Nephron (organoid): ENCODE data around the gene FSTL4.

Experiments used
- H3K27ac Mint-ChIP-seq, 3 experiments: 2 replicates each; pipeline ENCODE4 v1.8.0; 2020; ENCODE audit warnings: mixed read lengths in 3 of 3, mild to moderate bottlenecking in 2 of 3, moderate library complexity in 1 of 3
- H3K27me3 Mint-ChIP-seq: 2 replicates; pipeline ENCODE4 v1.8.0; 2021; ENCODE audit warnings: low read depth, mild to moderate bottlenecking, moderate library complexity, mixed read lengths
- H3K36me3 Mint-ChIP-seq: 2 replicates; pipeline ENCODE4 v1.8.0; 2020; ENCODE audit warnings: low read depth, mixed read lengths
- H3K4me1 Mint-ChIP-seq: 2 replicates; pipeline ENCODE4 v1.8.0; 2020; ENCODE audit warnings: mixed read lengths
- H3K4me3 Mint-ChIP-seq, 3 experiments: 2 replicates each; pipeline ENCODE4 v1.8.0; 2020; ENCODE audit warnings: mild to moderate bottlenecking in 3 of 3, mixed read lengths in 3 of 3, moderate library complexity in 2 of 3
- H3K9me3 Mint-ChIP-seq: 2 replicates; pipeline ENCODE4 v1.8.0; 2020; ENCODE audit warnings: mixed read lengths
- CTCF ChIP-seq, 3 experiments: fragments of 200-600 bp; sonication (generic); IDR thresholded peaks; one replicate each; pipeline ENCODE4 v1.5.0; 2021; ENCODE audit warnings: antibody characterized with exemption in 3 of 3; ENCODE audit not compliant: unreplicated experiment in 3 of 3

Gene FSTL4

GRCh38 chr5:133440467-133441115 is 171.8 kb downstream of the FSTL4 start:
- Mint-ChIP-seq H3K9me3 (no peaks in the 10 kb centered on the region), H3K27me3 (peaks cover 28% of the 10 kb centered on the region), H3K4me3 (no peak overlapping the region)

GRCh38 chr5:133439859-133440258 is 172.5 kb downstream of the FSTL4 start:
- H3K4me3 Mint-ChIP-seq: no peak overlapping the region
- no peaks in the 10 kb centered on the region for H3K9me3 Mint-ChIP-seq
- no peaks in the 10 kb centered on the region for H3K36me3 Mint-ChIP-seq
- no peaks in the 10 kb centered on the region for H3K4me1 Mint-ChIP-seq
- no peak for TF ChIP-seq CTCF (IDR thresholded peaks at IDR 0.05; ENCODE audit: unreplicated experiment in 3 of 3)
- H3K27me3 Mint-ChIP-seq: peaks cover 32% of the 10 kb centered on the region
- H3K27ac Mint-ChIP-seq: no peak overlapping the region

More at GRCh38 chr5:133440467-133441115, 171.8 kb downstream of the FSTL4 start:
- Mint-ChIP-seq H3K4me1 (no peaks in the 10 kb centered on the region), H3K36me3 (no peaks in the 10 kb centered on the region), H3K27ac (no peak overlapping the region)
- TF ChIP-seq CTCF (IDR thresholded peaks at IDR 0.05; ENCODE audit: unreplicated experiment in 3 of 3): no peak

- Mint-ChIP-seq H3K9me3 (no peaks in the 10 kb centered on the region), H3K4me3 (no peak overlapping the region), H3K27me3 (peaks cover 36% of the 10 kb centered on the region), H3K36me3 (no peaks in the 10 kb centered on the region), H3K4me1 (no peaks in the 10 kb centered on the region), H3K27ac (no peak overlapping the region)
- no peak for TF ChIP-seq CTCF (IDR thresholded peaks at IDR 0.05; ENCODE audit: unreplicated experiment in 3 of 3)
Observed at GRCh38 chr5:133438487-133438886, 173.9 kb downstream of the FSTL4 start.

- H3K9me3 Mint-ChIP-seq: no peaks in the 10 kb centered on the region
- H3K36me3 Mint-ChIP-seq: no peaks in the 10 kb centered on the region
- no peak for TF ChIP-seq CTCF (IDR thresholded peaks at IDR 0.05; ENCODE audit: unreplicated experiment in 3 of 3)
Observed at GRCh38 chr5:133434336-133434735, 178.0 kb downstream of the FSTL4 start.

GRCh38 chr5:133433641-133434040 is 178.7 kb downstream of the FSTL4 start:
- Mint-ChIP-seq H3K36me3 (no peaks in the 10 kb centered on the region), H3K4me1 (no peaks in the 10 kb centered on the region), H3K9me3 (no peaks in the 10 kb centered on the region), H3K4me3 (no peak overlapping the region), H3K27ac (peak overlapping the region in 1 of 3 experiments; percentile 32), H3K27me3 (peaks cover 42% of the 10 kb centered on the region)
- TF ChIP-seq CTCF (IDR thresholded peaks at IDR 0.05; ENCODE audit: unreplicated experiment in 3 of 3): no peak

More at GRCh38 chr5:133434336-133434735, 178.0 kb downstream of the FSTL4 start:
- Mint-ChIP-seq H3K27me3 (peaks cover 44% of the 10 kb centered on the region), H3K4me1 (no peaks in the 10 kb centered on the region), H3K27ac (no peak overlapping the region), H3K4me3 (no peak overlapping the region)

- no peaks in the 10 kb centered on the region for H3K36me3 Mint-ChIP-seq
- no peak for TF ChIP-seq CTCF (IDR thresholded peaks at IDR 0.05; ENCODE audit: unreplicated experiment in 3 of 3)
- no peak overlapping the region for H3K4me3 Mint-ChIP-seq
- H3K4me1 Mint-ChIP-seq: no peaks in the 10 kb centered on the region
- no peak overlapping the region for H3K27ac Mint-ChIP-seq
- peaks cover 41% of the 10 kb centered on the region for H3K27me3 Mint-ChIP-seq
- H3K9me3 Mint-ChIP-seq: no peaks in the 10 kb centered on the region
Observed at GRCh38 chr5:133432956-133433532, 179.3 kb downstream of the FSTL4 start.
